ENCODE results near the gene POLR3A.
"Not testable (repeated sequence)": the region's sequence is repeated elsewhere in the genome, so short reads cannot be mapped to it uniquely, and the experiment has no call there.

Gene POLR3A

GRCh38 chr10:78002541-78003288 lies 26.6 kb downstream of the POLR3A start:
- H4K20me1 ChIP-seq (ENCODE audit: insufficient read depth, low read length): no peaks in the 10 kb centered on the region
- no peaks in the 10 kb centered on the region for H3K79me2 ChIP-seq (ENCODE audit: low read length)
- no peaks in the 10 kb centered on the region for H3K4me1 ChIP-seq (ENCODE audit: low read length)
- H3K9me3 ChIP-seq (ENCODE audit: insufficient read depth, low read length): no peaks in the 10 kb centered on the region
- no peaks in the 10 kb centered on the region for H3K27me3 ChIP-seq (ENCODE audit: low read depth, low read length)
- H3K27ac ChIP-seq (ENCODE audit: low read length): no peak overlapping the region
- H3K9ac ChIP-seq (ENCODE audit: low read length): no peak overlapping the region
- no peak overlapping the region for H2AFZ ChIP-seq (ENCODE audit: low read depth, low read length)
- no peak overlapping the region for H3K4me2 ChIP-seq (ENCODE audit: low read length)
- peaks cover 15% of the 10 kb centered on the region for H3K36me3 ChIP-seq (replicated peaks; ENCODE audit: low read depth, low read length)
- no peak overlapping the region for H3K4me3 ChIP-seq (ENCODE audit: low read length)
- no peak for TF ChIP-seq EZH2phosphoT487 (IDR thresholded peaks at IDR 0.05; ENCODE audit: low read depth)
- TF ChIP-seq, protein P1, sequence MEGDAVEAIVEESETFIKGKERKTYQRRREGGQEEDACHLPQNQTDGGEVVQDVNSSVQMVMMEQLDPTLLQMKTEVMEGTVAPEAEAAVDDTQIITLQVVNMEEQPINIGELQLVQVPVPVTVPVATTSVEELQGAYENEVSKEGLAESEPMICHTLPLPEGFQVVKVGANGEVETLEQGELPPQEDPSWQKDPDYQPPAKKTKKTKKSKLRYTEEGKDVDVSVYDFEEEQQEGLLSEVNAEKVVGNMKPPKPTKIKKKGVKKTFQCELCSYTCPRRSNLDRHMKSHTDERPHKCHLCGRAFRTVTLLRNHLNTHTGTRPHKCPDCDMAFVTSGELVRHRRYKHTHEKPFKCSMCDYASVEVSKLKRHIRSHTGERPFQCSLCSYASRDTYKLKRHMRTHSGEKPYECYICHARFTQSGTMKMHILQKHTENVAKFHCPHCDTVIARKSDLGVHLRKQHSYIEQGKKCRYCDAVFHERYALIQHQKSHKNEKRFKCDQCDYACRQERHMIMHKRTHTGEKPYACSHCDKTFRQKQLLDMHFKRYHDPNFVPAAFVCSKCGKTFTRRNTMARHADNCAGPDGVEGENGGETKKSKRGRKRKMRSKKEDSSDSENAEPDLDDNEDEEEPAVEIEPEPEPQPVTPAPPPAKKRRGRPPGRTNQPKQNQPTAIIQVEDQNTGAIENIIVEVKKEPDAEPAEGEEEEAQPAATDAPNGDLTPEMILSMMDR (IDR thresholded peaks at IDR 0.05; ENCODE audit: low read depth, low read length): no peak

- Histone ChIP-seq H3K4me1 (ENCODE audit: low read length) (no peaks in the 10 kb centered on the region), H3K27ac (ENCODE audit: low read length) (no peak overlapping the region), H3K4me2 (ENCODE audit: low read length) (no peak overlapping the region), H2AFZ (ENCODE audit: low read depth, low read length) (no peak overlapping the region), H3K27me3 (ENCODE audit: low read depth, low read length) (no peaks in the 10 kb centered on the region), H3K4me3 (ENCODE audit: low read length) (no peak overlapping the region), H3K79me2 (ENCODE audit: low read length) (no peaks in the 10 kb centered on the region), H3K36me3 (replicated peaks; ENCODE audit: low read depth, low read length) (peaks cover 15% of the 10 kb centered on the region), H3K9me3 (ENCODE audit: insufficient read depth, low read length) (no peaks in the 10 kb centered on the region), H4K20me1 (ENCODE audit: insufficient read depth, low read length) (no peaks in the 10 kb centered on the region), H3K9ac (ENCODE audit: low read length) (no peak overlapping the region)
- TF ChIP-seq EZH2phosphoT487 (IDR thresholded peaks at IDR 0.05; ENCODE audit: low read depth): no peak
- TF ChIP-seq, protein P1 (IDR thresholded peaks at IDR 0.05; ENCODE audit: low read depth, low read length): no peak
Measured at GRCh38 chr10:78000956-78001472, 28.3 kb downstream of the POLR3A start.

GRCh38 chr10:78000206-78000605 lies 29.1 kb downstream of the POLR3A start:
- H3K27ac ChIP-seq (ENCODE audit: low read length): no peak overlapping the region
- H2AFZ ChIP-seq (ENCODE audit: low read depth, low read length): no peak overlapping the region
- H3K4me2 ChIP-seq (ENCODE audit: low read length): no peak overlapping the region
- no peaks in the 10 kb centered on the region for H3K27me3 ChIP-seq (ENCODE audit: low read depth, low read length)
- H3K4me1 ChIP-seq (ENCODE audit: low read length): no peaks in the 10 kb centered on the region
- TF ChIP-seq EZH2phosphoT487 (IDR thresholded peaks at IDR 0.05; ENCODE audit: low read depth): no peak
- TF ChIP-seq, protein P1 (IDR thresholded peaks at IDR 0.05; ENCODE audit: low read depth, low read length): no peak
- no peaks in the 10 kb centered on the region for H3K79me2 ChIP-seq (ENCODE audit: low read length)
- H3K4me3 ChIP-seq (ENCODE audit: low read length): no peak overlapping the region
- H4K20me1 ChIP-seq (ENCODE audit: insufficient read depth, low read length): no peaks in the 10 kb centered on the region
- H3K9ac ChIP-seq (ENCODE audit: low read length): no peak overlapping the region
- H3K9me3 ChIP-seq (ENCODE audit: insufficient read depth, low read length): no peaks in the 10 kb centered on the region
- H3K36me3 ChIP-seq (replicated peaks; ENCODE audit: low read depth, low read length): peaks cover 15% of the 10 kb centered on the region

- not testable (repeated sequence) for H3K9me3 ChIP-seq (ENCODE audit: insufficient read depth, low read length); H2AFZ ChIP-seq (ENCODE audit: low read depth, low read length); H3K79me2 ChIP-seq (ENCODE audit: low read length); H3K27ac ChIP-seq (ENCODE audit: low read length); H3K4me3 ChIP-seq (ENCODE audit: low read length); H3K4me2 ChIP-seq (ENCODE audit: low read length); H3K9ac ChIP-seq (ENCODE audit: low read length); H4K20me1 ChIP-seq (ENCODE audit: insufficient read depth, low read length); H3K27me3 ChIP-seq (ENCODE audit: low read depth, low read length); H3K4me1 ChIP-seq (ENCODE audit: low read length)
- H3K36me3 ChIP-seq (replicated peaks; ENCODE audit: low read depth, low read length): peaks cover 17% of the 10 kb centered on the region
Measured at GRCh38 chr10:77998780-77999179, 30.5 kb downstream of the POLR3A start.

All from OCI-LY3 (cell line).